ENCODE measurements around the gene NEK6. TPM values are rescaled to one million over a fixed set of nuclear protein-coding genes. Genes with fewer than 3 reads are reported as not detected.
A peak's percentile ranks its signal among the peaks of the same experiment; 100 is the strongest.

NEK6 gene
- total and polyA plus RNA-seq, 9 of the 15 experiments (the other 6 are each of a cell fraction or from before 2014, with no cell fraction given) = 3.1 to 19.0 (median 8.4) TPM

- Histone ChIP-seq H3K4me1 (replicated peaks in 1 of 2; ENCODE audit: control insufficient read depth in 2 of 2, insufficient read depth in 2 of 2, low read length in 2 of 2) (peaks cover 0 to 28% of the 10 kb centered on the region in 2 experiments; a peak in 3 of 5 replicates), H4K20me1 (replicated peaks; ENCODE audit: control insufficient read depth, insufficient read depth, low read length) (peaks cover 4% of the 10 kb centered on the region; the same call in 1 of the 2 replicates), H3K79me2 (ENCODE audit: control insufficient read depth, insufficient read depth, low read length) (no peaks in the 10 kb centered on the region), H3K9me3 (replicated peaks; ENCODE audit: control insufficient read depth, insufficient read depth, low read depth, low read length) (no peaks in the 10 kb centered on the region), H3K27ac (ENCODE audit: extremely low read depth, low read depth, low read length) (no peak overlapping the region), H3K4me3 (no peak overlapping the region), H3K36me3 (ENCODE audit: control insufficient read depth, insufficient read depth, low read length) (peaks cover 70% of the 10 kb centered on the region), H3K27me3 (ENCODE audit: control insufficient read depth in 2 of 2, insufficient read depth in 2 of 2, low read length in 2 of 2) (no peaks in the 10 kb centered on the region), H3K4me2 (ENCODE audit: insufficient read depth, low read length) (no peak overlapping the region), H3K9me1 (ENCODE audit: control insufficient read depth, insufficient read depth, low read length) (peaks cover 3% of the 10 kb centered on the region), H3K9ac (ENCODE audit: insufficient read depth in 1 of 2, low read depth in 2 of 2, low read length in 2 of 2) (peak overlapping the region in 1 of 2 experiments; percentile 5; a peak in 1 of 4 replicates), H2AFZ (ENCODE audit: low read depth, low read length) (no peak overlapping the region)
- POLR2A ChIA-PET = interaction anchor here (0.6 to 1.0 kb wide), 3 partner anchors 44 to 312 kb away, joined by 3 read pairs; no protein-coding TSS in a partner anchor
- ATAC-seq (no peak; the same call in 2 of the 3 replicates), DNase-seq (ENCODE audit: extremely low read depth in 1 of 4, low spot score in 3 of 4) (no peak), FAIRE-seq (no peak)
- no TSS peak for BruUV-seq (replicated peaks)
- in situ Hi-C loops (cut with MboI) (no loop called here), intact Hi-C loops (cut with micrococcal nuclease) (no loop called here)
- TF ChIP-seq EHMT2 (IDR thresholded peaks at IDR 0.05) = no peak
- TF ChIP-seq MBD2 (IDR thresholded peaks at IDR 0.05; ENCODE audit: borderline replicate concordance, low read depth) = no peak
- no peak for TF ChIP-seq ESRRB (CRISPR knock-in tag; IDR thresholded peaks at IDR 0.05; ENCODE audit: borderline replicate concordance)
- TF ChIP-seq RHOXF2B (CRISPR knock-in tag; conservative IDR thresholded peaks at IDR 0.05) = no peak
- no peak for TF ChIP-seq SRF (CRISPR knock-in tag; IDR thresholded peaks at IDR 0.05)
- no peak for TF ChIP-seq STAG1 (CRISPR knock-in tag; IDR thresholded peaks at IDR 0.05; ENCODE audit: borderline replicate concordance)
- no peak for TF ChIP-seq FOXK1 (CRISPR knock-in tag; IDR thresholded peaks at IDR 0.05; ENCODE audit: borderline replicate concordance)
- TF ChIP-seq WHSC1 (IDR thresholded peaks at IDR 0.05; ENCODE audit: low read length) = no peak
- TF ChIP-seq ARNT (IDR thresholded peaks at IDR 0.05) = no peak
- TF ChIP-seq C11orf30 (IDR thresholded peaks at IDR 0.05; ENCODE audit: low read depth) = no peak
- no peak for TF ChIP-seq VEZF1 (CRISPR knock-in tag; IDR thresholded peaks at IDR 0.05)
- no peak for TF ChIP-seq PBX2 (CRISPR knock-in tag; IDR thresholded peaks at IDR 0.05; ENCODE audit: low read depth)
- TF ChIP-seq PBX2 (tag; conservative IDR thresholded peaks at IDR 0.05; ENCODE audit: low read depth) = no peak
- CTCF ChIA-PET (ENCODE audit: low intra/inter-chr PET ratio) = no interaction called here
- WGBS (ENCODE audit: insufficient coverage, low coverage, missing lambda C conversion rate) = 89% methylated on average over 8 of the region's 8 CpGs
Observed at GRCh38 chr9:124347968-124348358, 90.2 kb downstream of the NEK6 start.

Measured in K562 (cell line).